Liver (tissue), 9 donors: Measurements from ENCODE around the gene DAD1. TPM values are rescaled to one million over a fixed set of nuclear protein-coding genes. Genes with fewer than 3 reads are reported as not detected.

Source experiments
- DNase-seq: peaks from one replicate; pipeline ENCODE4 v3.0.0-alpha.2; 2017; ENCODE audit warnings: low spot score
- H3K27ac ChIP-seq, 2 donors: one replicate each; pipeline ENCODE4 v1.7.0; 2013; ENCODE audit warnings: inconsistent platforms in 2 of 2, low read length in 2 of 2, control low read depth in 1 of 2, low read depth in 1 of 2, mild to moderate bottlenecking in 1 of 2
- H3K27me3 ChIP-seq, 4 donors: one replicate each; pipeline versions ENCODE4 v1.6.1 to v1.7.0; 2013; ENCODE audit warnings: low read length in 3 of 4, inconsistent platforms in 1 of 4, mild to moderate bottlenecking in 1 of 4, moderate library complexity in 1 of 4; ENCODE audit not compliant: control insufficient read depth in 4 of 4, insufficient read depth in 4 of 4
- H3K36me3 ChIP-seq, 4 donors: one replicate each; pipeline versions ENCODE4 v1.6.1 to v1.7.0; 2013; ENCODE audit warnings: low read length in 3 of 4, mild to moderate bottlenecking in 3 of 4, low read depth in 1 of 4, moderate library complexity in 1 of 4; ENCODE audit not compliant: control insufficient read depth in 4 of 4, insufficient read depth in 3 of 4
- H3K4me1 ChIP-seq, 4 donors: one replicate each; pipeline versions ENCODE4 v1.6.1 to v1.7.0; 2013; ENCODE audit warnings: low read length in 3 of 4, mild to moderate bottlenecking in 3 of 4, moderate library complexity in 1 of 4; ENCODE audit not compliant: control insufficient read depth in 4 of 4, insufficient read depth in 4 of 4
- H3K4me3 ChIP-seq, 3 donors: one replicate each; pipeline versions ENCODE4 v1.6.1 to v1.7.0; 2013; ENCODE audit warnings: low read length in 3 of 3, control low read depth in 1 of 3, low read depth in 1 of 3, mild to moderate bottlenecking in 1 of 3
- H3K9ac ChIP-seq, 2 donors: one replicate each; pipeline ENCODE4 v1.7.0; 2013; ENCODE audit warnings: low read length in 2 of 2, mild to moderate bottlenecking in 2 of 2, moderate library complexity in 2 of 2, control low read depth in 1 of 2, low read depth in 1 of 2
- H3K9me3 ChIP-seq, 4 donors: one replicate each; pipeline versions ENCODE4 v1.6.1 to v1.7.0; 2013; ENCODE audit warnings: low read length in 3 of 4; ENCODE audit not compliant: control insufficient read depth in 4 of 4
- ATF3 ChIP-seq: IDR thresholded peaks from 2 replicates; pipeline ENCODE4 v1.6.1; 2016; ENCODE audit warnings: antibody characterized with exemption
- EGR1 ChIP-seq, 2 donors: IDR thresholded peaks; 2 replicates each; pipeline ENCODE4 v1.6.1; 2016 to 2018; ENCODE audit warnings: antibody characterized with exemption in 2 of 2, low read depth in 2 of 2
- FOXA1 ChIP-seq: IDR thresholded peaks from 2 replicates; pipeline ENCODE4 v1.6.1; 2016; ENCODE audit warnings: antibody characterized with exemption
- FOXA2 ChIP-seq: IDR thresholded peaks from 2 replicates; pipeline ENCODE4 v1.6.1; 2016; ENCODE audit warnings: antibody characterized with exemption
- GABPA ChIP-seq, 2 donors: IDR thresholded peaks in 1 of 2; conservative IDR thresholded peaks in 1 of 2; 2 replicates each; pipeline ENCODE4 v1.6.1; 2016; ENCODE audit warnings: antibody characterized with exemption in 2 of 2, mild to moderate bottlenecking in 1 of 2, moderate library complexity in 1 of 2
- HNF4A ChIP-seq, 2 donors: conservative IDR thresholded peaks; 2 replicates each; pipeline ENCODE4 v1.6.1; 2016; ENCODE audit warnings: antibody characterized with exemption in 2 of 2, mild to moderate bottlenecking in 2 of 2
- JUND ChIP-seq, 2 donors: IDR thresholded peaks; 2 replicates each; pipeline ENCODE4 v1.6.1; 2016; ENCODE audit warnings: antibody characterized with exemption in 2 of 2
- MAX ChIP-seq: IDR thresholded peaks from 2 replicates; pipeline ENCODE4 v1.6.1; 2016; ENCODE audit warnings: antibody characterized with exemption
- NR2F2 ChIP-seq: IDR thresholded peaks from 2 replicates; pipeline ENCODE4 v1.6.1; 2016; ENCODE audit warnings: antibody characterized with exemption
- RAD21 ChIP-seq, 2 donors: IDR thresholded peaks; 2 replicates each; pipeline ENCODE4 v1.6.1; 2016; ENCODE audit warnings: antibody characterized with exemption in 2 of 2, mild to moderate bottlenecking in 2 of 2
- REST ChIP-seq: IDR thresholded peaks from 2 replicates; pipeline ENCODE4 v1.6.1; 2016; ENCODE audit warnings: antibody characterized with exemption, mild to moderate bottlenecking
- RXRA ChIP-seq, 2 donors: IDR thresholded peaks; 2 replicates each; pipeline ENCODE4 v1.6.1; 2017 to 2018; ENCODE audit warnings: antibody characterized with exemption in 2 of 2, mild to moderate bottlenecking in 1 of 2
- SP1 ChIP-seq: IDR thresholded peaks from 2 replicates; pipeline ENCODE4 v1.6.1; 2018; ENCODE audit warnings: antibody characterized with exemption, mild to moderate bottlenecking
- TAF1 ChIP-seq: conservative IDR thresholded peaks from 2 replicates; pipeline ENCODE4 v1.6.1; 2016; ENCODE audit warnings: antibody characterized with exemption, mild to moderate bottlenecking
- YY1 ChIP-seq: IDR thresholded peaks from 2 replicates; pipeline ENCODE4 v1.6.1; 2016; ENCODE audit warnings: antibody characterized with exemption, mild to moderate bottlenecking
- ZBTB33 ChIP-seq: IDR thresholded peaks from 2 replicates; pipeline ENCODE4 v1.6.1; 2016; ENCODE audit warnings: antibody characterized with exemption
- WGBS: extraction: QIAGEN DNeasy Blood & Tissue Kit; methylation state at CpG from one replicate; pipeline ENCODE4 v1.1.7; 2013; 5-methylcytosine and 5-hydroxymethylcytosine counted together
- polyA plus RNA-seq, 2 donors: library from polyadenylated mRNA; stranded (reverse) in 1 of 2; unstranded in 1 of 2; fragments of 200-250 nt in 1 of 2; fragments of >200 nt in 1 of 2; fragmentation: Nextera tagmentation in 1 of 2; extraction: Ambion mirVana in 1 of 2; gene quantifications; one replicate each; pipeline versions ENCODE4 v1.2.1 to v1.2.3, GENCODE V29; 2013 to 2015
- total RNA-seq, 2 donors: library from RNA; depleted of rRNA; stranded (reverse); fragments of >200 nt; gene quantifications; one replicate each; pipeline ENCODE4 v1.2.3, GENCODE V29; 2014
- donor health status: healthy.
- donor health status: healthy.
- donor health status: healthy.
- donor health status: healthy.
- donor health status: healthy.

Gene DAD1
- total and polyA plus RNA-seq, 4 donors, result 142 to 254 (median 205) TPM

DNA sequence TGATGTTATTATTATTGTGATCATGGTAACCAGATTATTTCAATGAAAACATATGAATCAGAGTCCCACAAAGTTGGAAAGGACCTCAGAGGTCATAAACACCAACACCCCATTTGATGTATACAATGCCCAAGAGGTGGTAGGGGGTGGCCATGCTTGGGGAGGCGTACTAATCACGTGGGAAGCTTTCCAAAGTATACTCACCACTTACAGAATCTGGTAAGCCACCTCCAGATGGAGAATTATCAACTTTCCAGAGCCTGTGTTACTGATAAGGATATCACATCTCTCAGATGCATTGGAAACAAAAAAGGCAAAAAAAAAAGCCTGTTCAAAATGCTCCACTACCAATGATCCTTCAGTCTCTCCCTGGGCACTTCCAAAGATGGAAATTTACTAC lies 8.4 kb downstream of the DAD1 start:
- no peak overlapping the region for H3K27ac ChIP-seq
- peaks cover 0 to 2% (median 0%) of the 10 kb centered on the region in 4 donors for H3K4me1 ChIP-seq
- no peak overlapping the region for H3K4me3 ChIP-seq

GRCh38 chr14:22579881-22580280 lies 9.1 kb downstream of the DAD1 start:
- no peaks in the 10 kb centered on the region for H3K9me3 ChIP-seq
- H3K9ac ChIP-seq, result peak overlapping the region in 1 of 2 donors; percentile 9
- peaks cover 2 to 8% (median 2%) of the 10 kb centered on the region in 4 donors for H3K36me3 ChIP-seq
- 91% methylated on average over 3 of the region's 3 CpGs for WGBS
- no peak for DNase-seq
- H3K27me3 ChIP-seq, result no peaks in the 10 kb centered on the region
- no peaks in the 10 kb centered on the region for H3K4me1 ChIP-seq
- H3K4me3 ChIP-seq, result no peak overlapping the region
- no peak overlapping the region for H3K27ac ChIP-seq
- TF ChIP-seq JUND (IDR thresholded peaks at IDR 0.05), result no peak
- no peak for TF ChIP-seq ZBTB33
- no peak for TF ChIP-seq ATF3
- TF ChIP-seq MAX, result no peak
- no peak for TF ChIP-seq SP1
- TF ChIP-seq YY1, result no peak
- TF ChIP-seq REST, result no peak
- TF ChIP-seq RAD21 (IDR thresholded peaks at IDR 0.05), result no peak
- no peak for TF ChIP-seq FOXA1
- TF ChIP-seq EGR1 (IDR thresholded peaks at IDR 0.05; ENCODE audit: low read depth in 2 of 2), result no peak
- no peak for TF ChIP-seq TAF1
- TF ChIP-seq HNF4A (conservative IDR thresholded peaks at IDR 0.05), result no peak
- no peak for TF ChIP-seq NR2F2
- TF ChIP-seq FOXA2, result no peak
- no peak for TF ChIP-seq RXRA (IDR thresholded peaks at IDR 0.05)

More for the DNA sequence above, 8.4 kb downstream of the DAD1 start:
- H3K36me3 ChIP-seq, result peaks cover 0 to 6% (median 0%) of the 10 kb centered on the region in 4 donors
- H3K9ac ChIP-seq, result no peak overlapping the region
- DNase-seq, result no peak
- 87% methylated on average over 2 of the region's 2 CpGs for WGBS
- no peaks in the 10 kb centered on the region for H3K9me3 ChIP-seq
- no peaks in the 10 kb centered on the region for H3K27me3 ChIP-seq
- TF ChIP-seq REST, result no peak
- no peak for TF ChIP-seq RAD21 (IDR thresholded peaks at IDR 0.05)
- no peak for TF ChIP-seq MAX
- no peak for TF ChIP-seq GABPA (IDR thresholded peaks at IDR 0.05 in 1 of 2, conservative IDR thresholded peaks at IDR 0.05 in 1 of 2)
- no peak for TF ChIP-seq RXRA (IDR thresholded peaks at IDR 0.05)
- TF ChIP-seq TAF1, result no peak
- no peak for TF ChIP-seq ATF3
- TF ChIP-seq NR2F2, result no peak
- no peak for TF ChIP-seq SP1
